Liver (tissue), 9 donors: Measurements from ENCODE around the gene GALNTL6. TPM values are rescaled to one million over a fixed set of nuclear protein-coding genes. Genes with fewer than 3 reads are reported as not detected.

Experiments
- DNase-seq: peaks from one replicate; pipeline ENCODE4 v3.0.0-alpha.2; 2017; ENCODE audit warnings: low spot score
- H3K27ac ChIP-seq, 2 donors: one replicate each; pipeline ENCODE4 v1.7.0; 2013; ENCODE audit warnings: inconsistent platforms in 2 of 2, low read length in 2 of 2, control low read depth in 1 of 2, low read depth in 1 of 2, mild to moderate bottlenecking in 1 of 2
- H3K27me3 ChIP-seq, 4 donors: one replicate each; pipeline versions ENCODE4 v1.6.1 to v1.7.0; 2013; ENCODE audit warnings: low read length in 3 of 4, inconsistent platforms in 1 of 4, mild to moderate bottlenecking in 1 of 4, moderate library complexity in 1 of 4; ENCODE audit not compliant: control insufficient read depth in 4 of 4, insufficient read depth in 4 of 4
- H3K36me3 ChIP-seq, 4 donors: one replicate each; pipeline versions ENCODE4 v1.6.1 to v1.7.0; 2013; ENCODE audit warnings: low read length in 3 of 4, mild to moderate bottlenecking in 3 of 4, low read depth in 1 of 4, moderate library complexity in 1 of 4; ENCODE audit not compliant: control insufficient read depth in 4 of 4, insufficient read depth in 3 of 4
- H3K4me1 ChIP-seq, 4 donors: one replicate each; pipeline versions ENCODE4 v1.6.1 to v1.7.0; 2013; ENCODE audit warnings: low read length in 3 of 4, mild to moderate bottlenecking in 3 of 4, moderate library complexity in 1 of 4; ENCODE audit not compliant: control insufficient read depth in 4 of 4, insufficient read depth in 4 of 4
- H3K4me3 ChIP-seq, 3 donors: one replicate each; pipeline versions ENCODE4 v1.6.1 to v1.7.0; 2013; ENCODE audit warnings: low read length in 3 of 3, control low read depth in 1 of 3, low read depth in 1 of 3, mild to moderate bottlenecking in 1 of 3
- H3K9ac ChIP-seq, 2 donors: one replicate each; pipeline ENCODE4 v1.7.0; 2013; ENCODE audit warnings: low read length in 2 of 2, mild to moderate bottlenecking in 2 of 2, moderate library complexity in 2 of 2, control low read depth in 1 of 2, low read depth in 1 of 2
- H3K9me3 ChIP-seq, 4 donors: one replicate each; pipeline versions ENCODE4 v1.6.1 to v1.7.0; 2013; ENCODE audit warnings: low read length in 3 of 4; ENCODE audit not compliant: control insufficient read depth in 4 of 4
- FOXA1 ChIP-seq: IDR thresholded peaks from 2 replicates; pipeline ENCODE4 v1.6.1; 2016; ENCODE audit warnings: antibody characterized with exemption
- GABPA ChIP-seq, 2 donors: IDR thresholded peaks in 1 of 2; conservative IDR thresholded peaks in 1 of 2; 2 replicates each; pipeline ENCODE4 v1.6.1; 2016; ENCODE audit warnings: antibody characterized with exemption in 2 of 2, mild to moderate bottlenecking in 1 of 2, moderate library complexity in 1 of 2
- HNF4A ChIP-seq, 2 donors: conservative IDR thresholded peaks; 2 replicates each; pipeline ENCODE4 v1.6.1; 2016; ENCODE audit warnings: antibody characterized with exemption in 2 of 2, mild to moderate bottlenecking in 2 of 2
- JUND ChIP-seq, 2 donors: IDR thresholded peaks; 2 replicates each; pipeline ENCODE4 v1.6.1; 2016; ENCODE audit warnings: antibody characterized with exemption in 2 of 2
- NR2F2 ChIP-seq: IDR thresholded peaks from 2 replicates; pipeline ENCODE4 v1.6.1; 2016; ENCODE audit warnings: antibody characterized with exemption
- REST ChIP-seq: IDR thresholded peaks from 2 replicates; pipeline ENCODE4 v1.6.1; 2016; ENCODE audit warnings: antibody characterized with exemption, mild to moderate bottlenecking
- TAF1 ChIP-seq: conservative IDR thresholded peaks from 2 replicates; pipeline ENCODE4 v1.6.1; 2016; ENCODE audit warnings: antibody characterized with exemption, mild to moderate bottlenecking
- WGBS: extraction: QIAGEN DNeasy Blood & Tissue Kit; methylation state at CpG from one replicate; pipeline ENCODE4 v1.1.7; 2013; 5-methylcytosine and 5-hydroxymethylcytosine counted together
- polyA plus RNA-seq, 2 donors: library from polyadenylated mRNA; stranded (reverse) in 1 of 2; unstranded in 1 of 2; fragments of 200-250 nt in 1 of 2; fragments of >200 nt in 1 of 2; fragmentation: Nextera tagmentation in 1 of 2; extraction: Ambion mirVana in 1 of 2; gene quantifications; one replicate each; pipeline versions ENCODE4 v1.2.1 to v1.2.3, GENCODE V29; 2013 to 2015
- total RNA-seq, 2 donors: library from RNA; depleted of rRNA; stranded (reverse); fragments of >200 nt; gene quantifications; one replicate each; pipeline ENCODE4 v1.2.3, GENCODE V29; 2014
- TF ChIP-seq, protein P1 (sequence below): fragments of 150-350 bp; IDR thresholded peaks from 2 replicates; pipeline ENCODE4 v1.5.1; 2017; ENCODE audit warnings: improper control_type of control experiment, low read depth, low read length; ENCODE audit not compliant: missing input control
- donor health status: healthy.
- donor health status: healthy.
- donor health status: healthy.
- donor health status: healthy.
- donor health status: healthy.

The GALNTL6 gene
- total and polyA plus RNA-seq, 4 donors: 0.06 to 0.08 TPM; not detected in 2

DNA sequence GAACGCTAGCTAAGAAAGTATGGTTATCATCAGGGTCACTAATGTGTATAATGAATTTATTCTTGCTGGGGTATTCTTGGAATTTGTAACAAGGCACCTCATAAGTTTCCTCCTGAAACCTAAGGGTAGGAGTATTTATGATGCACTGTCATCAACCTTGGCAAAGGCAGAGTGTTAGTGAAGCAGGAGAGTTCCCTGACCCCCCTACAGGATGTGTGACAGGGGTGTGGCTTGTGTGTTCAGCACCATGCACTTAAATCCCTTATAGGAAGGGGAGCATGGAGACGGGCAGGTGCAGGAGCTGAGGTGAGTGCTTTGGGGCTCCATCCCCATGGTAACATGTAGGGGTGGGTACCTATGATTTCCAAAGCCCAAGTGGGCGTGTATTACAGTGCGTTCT is 237.7 kb downstream of the GALNTL6 start (continued):
- no peak for TF ChIP-seq REST
- TF ChIP-seq, protein P1, sequence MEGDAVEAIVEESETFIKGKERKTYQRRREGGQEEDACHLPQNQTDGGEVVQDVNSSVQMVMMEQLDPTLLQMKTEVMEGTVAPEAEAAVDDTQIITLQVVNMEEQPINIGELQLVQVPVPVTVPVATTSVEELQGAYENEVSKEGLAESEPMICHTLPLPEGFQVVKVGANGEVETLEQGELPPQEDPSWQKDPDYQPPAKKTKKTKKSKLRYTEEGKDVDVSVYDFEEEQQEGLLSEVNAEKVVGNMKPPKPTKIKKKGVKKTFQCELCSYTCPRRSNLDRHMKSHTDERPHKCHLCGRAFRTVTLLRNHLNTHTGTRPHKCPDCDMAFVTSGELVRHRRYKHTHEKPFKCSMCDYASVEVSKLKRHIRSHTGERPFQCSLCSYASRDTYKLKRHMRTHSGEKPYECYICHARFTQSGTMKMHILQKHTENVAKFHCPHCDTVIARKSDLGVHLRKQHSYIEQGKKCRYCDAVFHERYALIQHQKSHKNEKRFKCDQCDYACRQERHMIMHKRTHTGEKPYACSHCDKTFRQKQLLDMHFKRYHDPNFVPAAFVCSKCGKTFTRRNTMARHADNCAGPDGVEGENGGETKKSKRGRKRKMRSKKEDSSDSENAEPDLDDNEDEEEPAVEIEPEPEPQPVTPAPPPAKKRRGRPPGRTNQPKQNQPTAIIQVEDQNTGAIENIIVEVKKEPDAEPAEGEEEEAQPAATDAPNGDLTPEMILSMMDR: no peak

DNA sequence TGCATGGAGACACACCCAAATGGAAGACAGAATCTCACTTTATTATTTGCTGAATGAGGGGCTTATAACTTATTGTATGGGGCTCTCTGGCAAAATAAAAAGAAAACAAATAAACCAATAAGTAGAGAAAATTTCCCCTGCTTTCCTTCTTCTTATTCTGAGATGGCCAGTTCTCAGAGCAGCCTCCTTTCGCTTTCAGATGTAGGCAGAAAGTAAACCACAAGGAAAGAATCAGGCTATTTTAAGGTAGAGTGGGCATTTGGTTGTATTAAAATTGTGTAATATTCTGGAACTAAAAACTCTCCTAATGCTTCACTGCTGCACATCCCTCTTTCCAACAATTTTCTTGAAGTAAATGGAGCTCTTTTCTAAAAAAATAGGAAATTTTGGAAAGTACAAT is 241.8 kb downstream of the GALNTL6 start:
- Histone ChIP-seq H3K27ac (no peak overlapping the region), H3K9me3 (no peaks in the 10 kb centered on the region), H3K27me3 (no peaks in the 10 kb centered on the region), H3K4me3 (no peak overlapping the region), H3K36me3 (no peaks in the 10 kb centered on the region), H3K4me1 (no peaks in the 10 kb centered on the region), H3K9ac (no peak overlapping the region)
- DNase-seq: no peak
- TF ChIP-seq JUND (IDR thresholded peaks at IDR 0.05) (no peak), FOXA1 (no peak), GABPA (IDR thresholded peaks at IDR 0.05 in 1 of 2, conservative IDR thresholded peaks at IDR 0.05 in 1 of 2) (no peak), NR2F2 (no peak), HNF4A (conservative IDR thresholded peaks at IDR 0.05) (no peak)
- TF ChIP-seq, protein P1: no peak
- 85% methylated on average over 1 of the region's 1 CpG for WGBS

DNA sequence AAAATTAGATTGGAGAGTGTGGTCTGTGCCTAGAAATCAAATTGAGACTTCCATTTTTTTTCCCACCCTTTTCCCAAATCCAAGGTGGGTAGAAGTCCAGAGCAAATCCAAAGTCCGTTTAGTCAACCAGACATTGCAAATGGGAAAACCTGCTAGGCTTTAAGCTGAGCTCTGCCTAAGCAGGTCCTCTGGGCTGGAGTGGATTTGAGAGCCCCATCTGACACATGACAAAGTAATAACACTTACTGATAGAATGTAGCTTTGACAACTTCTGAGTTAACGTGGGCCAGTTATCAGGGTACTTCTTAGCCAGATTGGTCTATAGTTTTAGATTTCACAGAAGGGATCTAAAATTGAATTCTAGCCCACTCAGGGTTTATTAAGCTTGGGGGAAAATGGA is 242.3 kb downstream of the GALNTL6 start:
- Histone ChIP-seq H3K36me3 (no peaks in the 10 kb centered on the region), H3K9me3 (no peaks in the 10 kb centered on the region), H3K27ac (no peak overlapping the region), H3K4me1 (no peaks in the 10 kb centered on the region), H3K27me3 (no peaks in the 10 kb centered on the region), H3K9ac (no peak overlapping the region), H3K4me3 (no peak overlapping the region)
- no peak for DNase-seq
- 66% methylated on average over 2 of the region's 2 CpGs for WGBS
- TF ChIP-seq GABPA (IDR thresholded peaks at IDR 0.05 in 1 of 2, conservative IDR thresholded peaks at IDR 0.05 in 1 of 2) (no peak), TAF1 (no peak)
